ENCODE results near the gene CD5L. TPM values are rescaled to one million over a fixed set of nuclear protein-coding genes. Genes with fewer than 3 reads are reported as not detected.

CD5L gene
- total RNA-seq, 1 donor from 2014 or later, result not detected

- TF ChIP-seq EZH2 (IDR thresholded peaks at IDR 0.05) (no peak), EZH2phosphoT487 (IDR thresholded peaks at IDR 0.05) (no peak), CTCF (IDR thresholded peaks at IDR 0.05) (no peak)
- Mint-ChIP-seq H3K27me3 (ENCODE audit: insufficient read depth, low read depth) (peaks cover under 1% of the 10 kb centered on the region), H3K9me3 (no peaks in the 10 kb centered on the region), H3K27ac (no peak overlapping the region), H3K4me1 (no peaks in the 10 kb centered on the region), H3K4me3 (no peak overlapping the region), H3K36me3 (no peaks in the 10 kb centered on the region)
- Histone ChIP-seq H3K4me1 (no peaks in the 10 kb centered on the region), H3K27ac (no peak overlapping the region), H3K4me3 (no peak overlapping the region), H3K4me2 (no peak overlapping the region), H3K36me3 (no peaks in the 10 kb centered on the region), H3F3A (ENCODE audit: low read depth) (no peaks in the 10 kb centered on the region), H3K27me3 (no peaks in the 10 kb centered on the region), H2AFZ (replicated peaks) (no peak overlapping the region), H3K9me3 (ENCODE audit: low read depth) (no peaks in the 10 kb centered on the region), H3K9ac (no peak overlapping the region), H3K79me2 (ENCODE audit: low read depth) (no peaks in the 10 kb centered on the region), H4K20me1 (ENCODE audit: low read depth) (no peaks in the 10 kb centered on the region)
- no peak for DNase-seq (ENCODE audit: low spot score)
Measured at GRCh38 chr1:157799996-157800395, 41.6 kb downstream of the CD5L start.

- Mint-ChIP-seq H3K27ac (no peak overlapping the region), H3K36me3 (no peaks in the 10 kb centered on the region), H3K27me3 (ENCODE audit: insufficient read depth, low read depth) (no peaks in the 10 kb centered on the region), H3K4me1 (no peaks in the 10 kb centered on the region), H3K9me3 (peaks cover 3% of the 10 kb centered on the region), H3K4me3 (no peak overlapping the region)
- Histone ChIP-seq H3K79me2 (ENCODE audit: low read depth) (no peaks in the 10 kb centered on the region), H3K36me3 (no peaks in the 10 kb centered on the region), H3K9me3 (ENCODE audit: low read depth) (peaks cover 6% of the 10 kb centered on the region), H3K4me3 (no peak overlapping the region), H4K20me1 (ENCODE audit: low read depth) (no peaks in the 10 kb centered on the region), H3K4me1 (no peaks in the 10 kb centered on the region), H3K4me2 (no peak overlapping the region), H3K27me3 (no peaks in the 10 kb centered on the region), H2AFZ (replicated peaks) (no peak overlapping the region), H3F3A (ENCODE audit: low read depth) (no peaks in the 10 kb centered on the region), H3K27ac (no peak overlapping the region), H3K9ac (no peak overlapping the region)
- no peak for DNase-seq (ENCODE audit: low spot score)
- TF ChIP-seq EZH2phosphoT487 (IDR thresholded peaks at IDR 0.05), result no peak
Measured at GRCh38 chr1:157798211-157798610, 43.4 kb downstream of the CD5L start.

- H2AFZ ChIP-seq (replicated peaks), result no peak overlapping the region
- Mint-ChIP-seq H3K4me3 (no peak overlapping the region), H3K9me3 (no peaks in the 10 kb centered on the region), H3K4me1 (no peaks in the 10 kb centered on the region), H3K27me3 (ENCODE audit: insufficient read depth, low read depth) (no peaks in the 10 kb centered on the region), H3K27ac (no peak overlapping the region), H3K36me3 (no peaks in the 10 kb centered on the region)
- H3K9ac ChIP-seq, result no peak overlapping the region
- H3K9me3 ChIP-seq (ENCODE audit: low read depth), result no peaks in the 10 kb centered on the region
- no peak overlapping the region for H3K27ac ChIP-seq
- H3K4me2 ChIP-seq, result no peak overlapping the region
- H3K79me2 ChIP-seq (ENCODE audit: low read depth), result no peaks in the 10 kb centered on the region
- no peak overlapping the region for H3K4me3 ChIP-seq
- no peak for TF ChIP-seq EZH2phosphoT487 (IDR thresholded peaks at IDR 0.05)
- TF ChIP-seq CTCF (IDR thresholded peaks at IDR 0.05), result no peak
- TF ChIP-seq EZH2 (IDR thresholded peaks at IDR 0.05), result no peak
- H3F3A ChIP-seq (ENCODE audit: low read depth), result no peaks in the 10 kb centered on the region
- DNase-seq (ENCODE audit: low spot score), result no peak
- no peaks in the 10 kb centered on the region for H3K36me3 ChIP-seq
- no peaks in the 10 kb centered on the region for H3K27me3 ChIP-seq
- H4K20me1 ChIP-seq (ENCODE audit: low read depth), result no peaks in the 10 kb centered on the region
- H3K4me1 ChIP-seq, result no peaks in the 10 kb centered on the region
Measured at GRCh38 chr1:157785248-157785647, 56.4 kb downstream of the CD5L start.

GRCh38 chr1:157784801-157785200 lies 56.8 kb downstream of the CD5L start:
- Histone ChIP-seq H3K4me3 (no peak overlapping the region), H4K20me1 (ENCODE audit: low read depth) (no peaks in the 10 kb centered on the region), H2AFZ (replicated peaks) (no peak overlapping the region), H3K4me2 (no peak overlapping the region), H3K27me3 (no peaks in the 10 kb centered on the region), H3K9ac (no peak overlapping the region), H3K27ac (no peak overlapping the region), H3K36me3 (no peaks in the 10 kb centered on the region), H3F3A (ENCODE audit: low read depth) (no peaks in the 10 kb centered on the region), H3K9me3 (ENCODE audit: low read depth) (no peaks in the 10 kb centered on the region), H3K4me1 (no peaks in the 10 kb centered on the region), H3K79me2 (ENCODE audit: low read depth) (no peaks in the 10 kb centered on the region)
- no peak for DNase-seq (ENCODE audit: low spot score)
- Mint-ChIP-seq H3K36me3 (no peaks in the 10 kb centered on the region), H3K27me3 (ENCODE audit: insufficient read depth, low read depth) (no peaks in the 10 kb centered on the region), H3K4me3 (no peak overlapping the region), H3K9me3 (no peaks in the 10 kb centered on the region), H3K27ac (no peak overlapping the region), H3K4me1 (peaks cover under 1% of the 10 kb centered on the region)
- no peak for TF ChIP-seq CTCF (IDR thresholded peaks at IDR 0.05)
- no peak for TF ChIP-seq EZH2 (IDR thresholded peaks at IDR 0.05)
- TF ChIP-seq EZH2phosphoT487 (IDR thresholded peaks at IDR 0.05), result no peak
